GM23248 (cell line): ENCODE results near the gene AGTRAP.

Source experiments
- EZH2 ChIP-seq: fragments of 200-600 bp; sonication (generic); IDR thresholded peaks from 2 replicates; pipeline ENCODE4 v1.6.1; 2018; ENCODE audit warnings: antibody characterized with exemption, mild to moderate bottlenecking; ENCODE audit not compliant: insufficient read depth, poor library complexity, severe bottlenecking
- EZH2phosphoT487 ChIP-seq: fragments of 200-600 bp; sonication (generic); IDR thresholded peaks from 2 replicates; pipeline ENCODE4 v1.6.1; 2018; ENCODE audit warnings: antibody characterized with exemption, moderate library complexity, mild to moderate bottlenecking, low read depth; ENCODE audit not compliant: insufficient read depth

GRCh38 chr1:11782127-11782708, 46.3 kb downstream of the AGTRAP start:
- TF ChIP-seq EZH2, result no peak
- no peak for TF ChIP-seq EZH2phosphoT487
